Neural progenitor cell (in vitro differentiated cells): Measurements from ENCODE around the gene PLEKHM1. TPM values are rescaled to one million over a fixed set of nuclear protein-coding genes. Genes with fewer than 3 reads are reported as not detected.

ENCODE experiments used
- DNase-seq: peaks from one replicate; pipeline ENCODE4 v3.0.0-alpha.2; 2016; ENCODE audit warnings: low spot score
- H2AFZ ChIP-seq: fragments of 200-600 bp; sonication (generic); replicated peaks from 2 replicates; pipeline ENCODE4 v1.6.1; 2016; ENCODE audit warnings: antibody characterized with exemption
- H3F3A ChIP-seq: fragments of 200-600 bp; sonication (generic); 2 replicates; pipeline ENCODE4 v1.6.1; 2016; ENCODE audit warnings: antibody characterized with exemption, low read depth
- H3K27ac ChIP-seq: fragments of 200-600 bp; sonication (generic); 2 replicates; pipeline ENCODE4 v1.5.1; 2016; ENCODE audit warnings: mild to moderate bottlenecking
- H3K27me3 ChIP-seq: fragments of 200-600 bp; sonication (generic); 2 replicates; pipeline ENCODE4 v1.6.1; 2016; ENCODE audit warnings: mild to moderate bottlenecking, moderate library complexity
- H3K36me3 ChIP-seq: fragments of 200-600 bp; sonication (generic); 2 replicates; pipeline ENCODE4 v1.5.1; 2016
- H3K4me1 ChIP-seq: fragments of 200-600 bp; sonication (generic); 2 replicates; pipeline ENCODE4 v1.6.1; 2016; ENCODE audit warnings: mixed run types
- H3K4me2 ChIP-seq: fragments of 200-600 bp; sonication (generic); 2 replicates; pipeline ENCODE4 v1.6.1; 2016
- H3K4me3 ChIP-seq: fragments of 200-600 bp; sonication (generic); 2 replicates; pipeline ENCODE4 v1.5.1; 2016
- H3K79me2 ChIP-seq: fragments of 200-600 bp; sonication (generic); 2 replicates; pipeline ENCODE4 v1.6.1; 2016; ENCODE audit warnings: low read depth
- H3K9ac ChIP-seq: fragments of 200-600 bp; sonication (generic); 2 replicates; pipeline ENCODE4 v1.6.1; 2016
- H3K9me3 ChIP-seq: fragments of 200-600 bp; sonication (generic); 2 replicates; pipeline ENCODE4 v1.5.1; 2016; ENCODE audit warnings: low read depth
- H4K20me1 ChIP-seq: fragments of 200-600 bp; sonication (generic); 2 replicates; pipeline ENCODE4 v1.6.1; 2016; ENCODE audit warnings: low read depth
- H3K27ac Mint-ChIP-seq: 3 replicates; pipeline ENCODE4 v1.8.0; 2021; ENCODE audit warnings: mixed read lengths
- H3K27me3 Mint-ChIP-seq: 2 replicates; pipeline ENCODE4 v1.8.0; 2022; ENCODE audit warnings: low read depth, mild to moderate bottlenecking, inconsistent platforms, moderate library complexity, mixed read lengths; ENCODE audit not compliant: insufficient read depth
- H3K36me3 Mint-ChIP-seq: 3 replicates; pipeline ENCODE4 v1.8.0; 2021; ENCODE audit warnings: mixed read lengths
- H3K4me1 Mint-ChIP-seq: 3 replicates; pipeline ENCODE4 v1.8.0; 2021; ENCODE audit warnings: mixed read lengths
- H3K4me3 Mint-ChIP-seq: 3 replicates; pipeline ENCODE4 v1.8.0; 2021; ENCODE audit warnings: mild to moderate bottlenecking, moderate library complexity, mixed read lengths
- H3K9me3 Mint-ChIP-seq: 3 replicates; pipeline ENCODE4 v1.8.0; 2020; ENCODE audit warnings: mixed read lengths
- CTCF ChIP-seq: fragments of 200-600 bp; sonication (generic); IDR thresholded peaks from 2 replicates; pipeline ENCODE4 v1.5.1; 2017; ENCODE audit warnings: antibody characterized with exemption, mild to moderate bottlenecking
- EZH2 ChIP-seq: fragments of 200-600 bp; sonication (generic); IDR thresholded peaks from 2 replicates; pipeline ENCODE4 v1.6.1; 2017; ENCODE audit warnings: antibody characterized with exemption, mild to moderate bottlenecking, moderate library complexity
- EZH2phosphoT487 ChIP-seq: fragments of 200-600 bp; sonication (generic); IDR thresholded peaks from 2 replicates; pipeline ENCODE4 v1.6.1; 2017; ENCODE audit warnings: antibody characterized with exemption
- total RNA-seq: library from RNA; depleted of rRNA; stranded (reverse); fragments of >200 nt; gene quantifications from 2 replicates; pipeline ENCODE4 v1.2.3, GENCODE V29; 2015; ENCODE audit warnings: low replicate concordance

Gene PLEKHM1
- total RNA-seq, 1 donor from 2014 or later = 7.0 TPM

- no peak overlapping the region for H2AFZ ChIP-seq
- Mint-ChIP-seq H3K27me3 (peaks cover 34% of the 10 kb centered on the region), H3K36me3 (no peaks in the 10 kb centered on the region), H3K4me1 (peaks cover 26% of the 10 kb centered on the region), H3K9me3 (no peaks in the 10 kb centered on the region), H3K27ac (no peak overlapping the region), H3K4me3 (no peak overlapping the region)
- no peak overlapping the region for H3K27ac ChIP-seq
- peaks cover 26% of the 10 kb centered on the region for H3F3A ChIP-seq
- H3K4me3 ChIP-seq = no peak overlapping the region
- peaks cover 57% of the 10 kb centered on the region for H3K27me3 ChIP-seq
- no peak overlapping the region for H3K4me2 ChIP-seq
- DNase-seq = no peak
- peaks cover 19% of the 10 kb centered on the region for H3K4me1 ChIP-seq
- H3K36me3 ChIP-seq = no peaks in the 10 kb centered on the region
- H3K9ac ChIP-seq = no peak overlapping the region
- no peaks in the 10 kb centered on the region for H3K9me3 ChIP-seq
- no peaks in the 10 kb centered on the region for H3K79me2 ChIP-seq
- H4K20me1 ChIP-seq = peaks cover 31% of the 10 kb centered on the region
- no peak for TF ChIP-seq EZH2phosphoT487
- no peak for TF ChIP-seq CTCF
- TF ChIP-seq EZH2 = no peak
These were observed 64.0 kb downstream of the PLEKHM1 start for GRCh38 chr17:45426561-45426960.

DNA sequence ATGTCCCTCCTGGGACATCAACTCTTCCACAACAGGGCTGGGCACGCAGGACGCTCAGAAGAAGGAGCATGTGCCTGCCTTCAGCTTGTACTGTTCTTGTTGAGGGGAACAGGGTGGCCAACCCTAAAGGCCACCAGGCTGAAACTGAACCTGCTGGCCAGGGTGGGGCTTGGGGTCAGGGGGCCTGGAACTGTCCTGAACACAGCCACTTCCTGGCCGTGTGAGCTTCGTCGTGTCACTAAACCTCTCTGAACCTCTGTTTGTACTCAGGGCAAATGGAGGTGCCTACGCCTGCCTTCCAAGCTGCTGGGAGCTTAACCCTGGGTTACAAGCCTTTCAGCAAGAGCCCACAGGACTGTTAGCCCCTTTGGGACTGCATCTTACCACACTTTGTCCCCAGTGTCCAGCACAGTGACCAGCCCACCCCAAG is 64.5 kb downstream of the PLEKHM1 start:
- peaks cover 26% of the 10 kb centered on the region for H3F3A ChIP-seq
- no peak overlapping the region for H3K27ac Mint-ChIP-seq
- peak overlapping the region; percentile 63 for H3K4me3 Mint-ChIP-seq
- no peak overlapping the region for H3K9ac ChIP-seq
- H3K27ac ChIP-seq = no peak overlapping the region
- peaks cover 19% of the 10 kb centered on the region for H3K4me1 ChIP-seq
- peaks cover 25% of the 10 kb centered on the region for H3K4me1 Mint-ChIP-seq
- H3K36me3 ChIP-seq = no peaks in the 10 kb centered on the region
- H3K36me3 Mint-ChIP-seq = no peaks in the 10 kb centered on the region
- peak overlapping the region; percentile 82 for H2AFZ ChIP-seq
- H4K20me1 ChIP-seq = peaks cover 25% of the 10 kb centered on the region
- H3K4me2 ChIP-seq = peak overlapping the region; percentile 69
- no peaks in the 10 kb centered on the region for H3K79me2 ChIP-seq
- DNase-seq = no peak
- no peaks in the 10 kb centered on the region for H3K9me3 ChIP-seq
- TF ChIP-seq EZH2phosphoT487 = no peak
- no peak for TF ChIP-seq CTCF
- TF ChIP-seq EZH2 = no peak
- H3K9me3 Mint-ChIP-seq = no peaks in the 10 kb centered on the region
- peaks cover 30% of the 10 kb centered on the region for H3K27me3 Mint-ChIP-seq
- peaks cover 52% of the 10 kb centered on the region for H3K27me3 ChIP-seq
- no peak overlapping the region for H3K4me3 ChIP-seq

GRCh38 chr17:45425125-45425983 is 65.2 kb downstream of the PLEKHM1 start:
- Histone ChIP-seq H3K4me1 (peaks cover 19% of the 10 kb centered on the region), H3K79me2 (no peaks in the 10 kb centered on the region), H4K20me1 (peaks cover 20% of the 10 kb centered on the region), H3F3A (peaks cover 22% of the 10 kb centered on the region), H3K4me3 (peak overlapping the region; percentile 15), H3K4me2 (peak overlapping the region; percentile 69), H3K36me3 (no peaks in the 10 kb centered on the region), H3K27ac (no peak overlapping the region), H3K27me3 (peaks cover 45% of the 10 kb centered on the region), H3K9me3 (no peaks in the 10 kb centered on the region), H3K9ac (no peak overlapping the region), H2AFZ (peak overlapping the region; percentile 82)
- no peak overlapping the region for H3K27ac Mint-ChIP-seq
- H3K36me3 Mint-ChIP-seq = no peaks in the 10 kb centered on the region
- peak overlapping the region; percentile 63 for H3K4me3 Mint-ChIP-seq
- H3K4me1 Mint-ChIP-seq = peaks cover 21% of the 10 kb centered on the region
- peaks cover 24% of the 10 kb centered on the region for H3K27me3 Mint-ChIP-seq
- peak; percentile 87 for DNase-seq
- no peaks in the 10 kb centered on the region for H3K9me3 Mint-ChIP-seq
- TF ChIP-seq CTCF (peak; percentile 70), EZH2phosphoT487 (no peak)
